Measurements from ENCODE around the gene SEC22A. TPM values are rescaled to one million over a fixed set of nuclear protein-coding genes. Genes with fewer than 3 reads are reported as not detected.
"Not testable (repeated sequence)": the region's sequence is repeated elsewhere in the genome, so short reads cannot be mapped to it uniquely, and the experiment has no call there.

The SEC22A gene
- total and polyA plus RNA-seq, 10 of the 15 experiments (the other 5 are each of a cell fraction or from before 2014, with no cell fraction given), result 19.3 to 70.3 (median 36.7) TPM

DNA sequence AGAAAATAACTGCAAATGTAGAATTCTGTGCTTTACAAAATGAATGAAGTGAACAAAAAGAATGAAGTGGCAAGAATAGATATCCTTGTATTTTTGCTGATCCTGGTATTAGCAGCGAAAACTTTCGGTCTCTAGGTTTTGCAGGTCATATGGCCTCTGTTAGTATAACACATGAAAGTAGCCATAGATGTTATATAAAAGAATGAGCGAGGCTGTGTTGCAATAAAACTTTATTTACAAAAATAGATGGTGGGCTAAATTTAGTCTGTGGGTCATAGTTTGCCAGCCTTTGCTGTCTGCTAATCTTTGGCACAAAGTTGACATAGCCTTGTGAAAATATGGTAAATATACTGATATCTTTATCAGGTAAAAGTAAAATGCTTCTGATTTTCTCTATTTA lies 35.2 kb downstream of the SEC22A start:
- Histone ChIP-seq H3K79me2 (ENCODE audit: control insufficient read depth, insufficient read depth, low read length) (no peaks in the 10 kb centered on the region), H3K27ac (ENCODE audit: control insufficient read depth, insufficient read depth) (no peak overlapping the region), H3K4me2 (ENCODE audit: control insufficient read depth, insufficient read depth) (no peak overlapping the region), H4K20me1 (ENCODE audit: control insufficient read depth, insufficient read depth) (no peaks in the 10 kb centered on the region), H2AFZ (ENCODE audit: control insufficient read depth, low read depth, low read length) (no peak overlapping the region), H3K4me3 (no peak overlapping the region), H3K4me1 (ENCODE audit: control insufficient read depth, insufficient read depth, low read length) (no peaks in the 10 kb centered on the region), H3K9me3 (replicated peaks; ENCODE audit: control insufficient read depth, insufficient read depth, low read length) (no peaks in the 10 kb centered on the region), H3K27me3 (replicated peaks in 1 of 2; ENCODE audit: control insufficient read depth in 2 of 2, insufficient read depth in 2 of 2, low read length in 1 of 2) (no peaks in the 10 kb centered on the region), H3K9ac (ENCODE audit: control insufficient read depth, insufficient read depth, low read length) (no peak overlapping the region), H3K36me3 (ENCODE audit: control insufficient read depth in 2 of 2, insufficient read depth in 2 of 2, low read length in 1 of 2) (peaks cover 0 to 7% of the 10 kb centered on the region in 2 experiments; a peak in 2 of 4 replicates)
- no peak for ATAC-seq
- BruUV-seq (replicated peaks), result no TSS peak
- WGBS (ENCODE audit: insufficient coverage, insufficient replicate concordance, low lambda C conversion rate, missing lambda C conversion rate), result 96% methylated on average over 3 of the region's 3 CpGs
- CTCF ChIA-PET, result no interaction called here
- no peak for FAIRE-seq
- in situ Hi-C loops (cut with MboI), result no loop called here
- RAD21 ChIA-PET (ENCODE audit: unreplicated experiment), result no interaction called here
- no peak for TF ChIP-seq STAT1 (conservative IDR thresholded peaks at IDR 0.05)
- TF ChIP-seq, protein P1, sequence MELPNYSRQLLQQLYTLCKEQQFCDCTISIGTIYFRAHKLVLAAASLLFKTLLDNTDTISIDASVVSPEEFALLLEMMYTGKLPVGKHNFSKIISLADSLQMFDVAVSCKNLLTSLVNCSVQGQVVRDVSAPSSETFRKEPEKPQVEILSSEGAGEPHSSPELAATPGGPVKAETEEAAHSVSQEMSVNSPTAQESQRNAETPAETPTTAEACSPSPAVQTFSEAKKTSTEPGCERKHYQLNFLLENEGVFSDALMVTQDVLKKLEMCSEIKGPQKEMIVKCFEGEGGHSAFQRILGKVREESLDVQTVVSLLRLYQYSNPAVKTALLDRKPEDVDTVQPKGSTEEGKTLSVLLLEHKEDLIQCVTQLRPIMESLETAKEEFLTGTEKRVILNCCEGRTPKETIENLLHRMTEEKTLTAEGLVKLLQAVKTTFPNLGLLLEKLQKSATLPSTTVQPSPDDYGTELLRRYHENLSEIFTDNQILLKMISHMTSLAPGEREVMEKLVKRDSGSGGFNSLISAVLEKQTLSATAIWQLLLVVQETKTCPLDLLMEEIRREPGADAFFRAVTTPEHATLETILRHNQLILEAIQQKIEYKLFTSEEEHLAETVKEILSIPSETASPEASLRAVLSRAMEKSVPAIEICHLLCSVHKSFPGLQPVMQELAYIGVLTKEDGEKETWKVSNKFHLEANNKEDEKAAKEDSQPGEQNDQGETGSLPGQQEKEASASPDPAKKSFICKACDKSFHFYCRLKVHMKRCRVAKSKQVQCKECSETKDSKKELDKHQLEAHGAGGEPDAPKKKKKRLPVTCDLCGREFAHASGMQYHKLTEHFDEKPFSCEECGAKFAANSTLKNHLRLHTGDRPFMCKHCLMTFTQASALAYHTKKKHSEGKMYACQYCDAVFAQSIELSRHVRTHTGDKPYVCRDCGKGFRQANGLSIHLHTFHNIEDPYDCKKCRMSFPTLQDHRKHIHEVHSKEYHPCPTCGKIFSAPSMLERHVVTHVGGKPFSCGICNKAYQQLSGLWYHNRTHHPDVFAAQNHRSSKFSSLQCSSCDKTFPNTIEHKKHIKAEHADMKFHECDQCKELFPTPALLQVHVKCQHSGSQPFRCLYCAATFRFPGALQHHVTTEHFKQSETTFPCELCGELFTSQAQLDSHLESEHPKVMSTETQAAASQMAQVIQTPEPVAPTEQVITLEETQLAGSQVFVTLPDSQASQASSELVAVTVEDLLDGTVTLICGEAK (IDR thresholded peaks at IDR 0.05; ENCODE audit: borderline replicate concordance), result peak; percentile 55; the same call in 1 of the 2 replicates
- intact Hi-C loops (cut with micrococcal nuclease; ENCODE audit: unreplicated experiment), result no loop called here
- SMC1A ChIA-PET (ENCODE audit: uncharacterized antibody, unreplicated experiment), result no interaction called here
- POLR2A ChIA-PET, result no interaction called here
- DNase-seq (ENCODE audit: low read depth, low spot score), result no peak

DNA sequence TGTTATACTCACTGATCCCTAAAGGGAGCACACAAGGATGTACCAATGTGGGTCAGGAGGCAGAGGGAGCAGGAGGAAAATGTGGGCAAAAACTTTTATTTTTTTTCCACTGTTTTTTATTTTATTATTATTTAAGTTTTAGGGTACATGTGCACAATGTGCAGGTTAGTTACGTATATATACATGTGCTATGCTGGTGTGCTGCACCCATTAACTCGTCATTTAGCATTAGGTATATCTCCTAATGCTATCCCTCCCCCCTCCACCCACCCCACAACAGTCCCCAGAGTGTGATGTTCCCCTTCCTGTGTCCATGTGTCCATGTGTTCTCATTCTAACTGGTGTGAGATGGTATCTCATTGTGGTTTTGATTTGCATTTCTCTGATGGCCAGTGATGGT lies 37.4 kb downstream of the SEC22A start:
- 92% methylated on average over 2 of the region's 2 CpGs for WGBS (ENCODE audit: insufficient coverage, insufficient replicate concordance, low lambda C conversion rate, missing lambda C conversion rate)
- H3K36me3 ChIP-seq (ENCODE audit: control insufficient read depth in 2 of 2, insufficient read depth in 2 of 2, low read length in 1 of 2); RAD21 ChIA-PET (ENCODE audit: unreplicated experiment); H2AFZ ChIP-seq (ENCODE audit: control insufficient read depth, low read depth, low read length); H3K27me3 ChIP-seq (replicated peaks in 1 of 2; ENCODE audit: control insufficient read depth in 2 of 2, insufficient read depth in 2 of 2, low read length in 1 of 2); H3K9me3 ChIP-seq (replicated peaks; ENCODE audit: control insufficient read depth, insufficient read depth, low read length); POLR2A ChIA-PET; CTCF ChIA-PET; H3K4me1 ChIP-seq (ENCODE audit: control insufficient read depth, insufficient read depth, low read length); ATAC-seq; intact Hi-C loops (cut with micrococcal nuclease; ENCODE audit: unreplicated experiment); DNase-seq (ENCODE audit: low read depth, low spot score); BruUV-seq (replicated peaks); H3K4me3 ChIP-seq; H3K9ac ChIP-seq (ENCODE audit: control insufficient read depth, insufficient read depth, low read length); FAIRE-seq; H3K27ac ChIP-seq (ENCODE audit: control insufficient read depth, insufficient read depth); H4K20me1 ChIP-seq (ENCODE audit: control insufficient read depth, insufficient read depth); H3K4me2 ChIP-seq (ENCODE audit: control insufficient read depth, insufficient read depth); SMC1A ChIA-PET (ENCODE audit: uncharacterized antibody, unreplicated experiment); H3K79me2 ChIP-seq (ENCODE audit: control insufficient read depth, insufficient read depth, low read length); in situ Hi-C loops (cut with MboI): not testable (repeated sequence)

All from GM12878 (cell line).